HEK293T (cell line): ENCODE results near the gene NRAS.

Source experiments
- CTCF ChIA-PET: fragments of 350-600 bp; formaldehyde crosslinking; extraction: SDS; loops from one replicate; lab custom pipeline; 2021; ENCODE audit warnings: antibody characterized with exemption, inconsistent platforms; lab: Yijun Ruan, JAX
- POLR2A ChIA-PET: fragments of 350-600 bp; formaldehyde crosslinking; extraction: SDS; loops from one replicate; lab custom pipeline; 2020; ENCODE audit warnings: antibody characterized with exemption, inconsistent platforms; lab: Yijun Ruan, JAX
- DNase-seq: peaks from one replicate; pipeline ENCODE4 v3.0.0; 2012; ENCODE audit warnings: mixed read lengths; ENCODE audit errors: extremely low spot score
- ARNT ChIP-seq: fragments of 450-650 bp; IDR thresholded peaks from 2 replicates; pipeline ENCODE4 v1.6.1; 2017; ENCODE audit warnings: mild to moderate bottlenecking
- BHLHE40 ChIP-seq: fragments of 450-650 bp; IDR thresholded peaks from 2 replicates; pipeline ENCODE4 v1.6.1; 2016; ENCODE audit warnings: mild to moderate bottlenecking, moderate library complexity, borderline replicate concordance
- CTBP1 ChIP-seq: fragments of 450-650 bp; IDR thresholded peaks from 2 replicates; pipeline ENCODE4 v1.6.1; 2016; ENCODE audit warnings: borderline replicate concordance
- ELF4 ChIP-seq: fragments of 450-650 bp; IDR thresholded peaks from 2 replicates; pipeline ENCODE4 v1.6.1; 2017; ENCODE audit warnings: antibody characterized with exemption
- FOXA1 ChIP-seq: fragments of 450-650 bp; IDR thresholded peaks from 2 replicates; pipeline ENCODE4 v1.6.1; 2016; ENCODE audit warnings: mild to moderate bottlenecking
- FOXK2 ChIP-seq: fragments of 450-650 bp; IDR thresholded peaks from 2 replicates; pipeline ENCODE4 v1.6.1; 2016; ENCODE audit warnings: mild to moderate bottlenecking
- FOXM1 ChIP-seq: fragments of 450-650 bp; IDR thresholded peaks from 2 replicates; pipeline ENCODE4 v1.6.1; 2017; ENCODE audit warnings: mild to moderate bottlenecking, borderline replicate concordance
- HDGF ChIP-seq: fragments of 450-650 bp; IDR thresholded peaks from 2 replicates; pipeline ENCODE4 v1.6.1; 2017; ENCODE audit warnings: antibody characterized with exemption, borderline replicate concordance
- L3MBTL2 ChIP-seq: fragments of 450-650 bp; conservative IDR thresholded peaks from 2 replicates; pipeline ENCODE4 v1.6.1; 2016; ENCODE audit warnings: mild to moderate bottlenecking
- LEF1 ChIP-seq: fragments of 450-650 bp; IDR thresholded peaks from 2 replicates; pipeline ENCODE4 v1.6.1; 2017; ENCODE audit warnings: mild to moderate bottlenecking, borderline replicate concordance
- NFRKB ChIP-seq: fragments of 450-650 bp; IDR thresholded peaks from 2 replicates; pipeline ENCODE4 v1.6.1; 2016; ENCODE audit warnings: mild to moderate bottlenecking, moderate library complexity
- SP1 ChIP-seq: fragments of 450-650 bp; IDR thresholded peaks from 2 replicates; pipeline ENCODE4 v1.6.1; 2017
- SUZ12 ChIP-seq: fragments of 450-650 bp; IDR thresholded peaks from 2 replicates; pipeline ENCODE4 v1.6.1; 2016; ENCODE audit warnings: mild to moderate bottlenecking
- TARDBP ChIP-seq: fragments of 450-650 bp; IDR thresholded peaks from 2 replicates; pipeline ENCODE4 v1.6.1; 2016
- ZNF384 ChIP-seq: fragments of 450-650 bp; IDR thresholded peaks from 2 replicates; pipeline ENCODE4 v1.6.1; 2016
- TF ChIP-seq, protein P1 (sequence below): fragments of 450-650 bp; IDR thresholded peaks from 2 replicates; pipeline ENCODE4 v1.6.1; 2016

Gene NRAS

DNA sequence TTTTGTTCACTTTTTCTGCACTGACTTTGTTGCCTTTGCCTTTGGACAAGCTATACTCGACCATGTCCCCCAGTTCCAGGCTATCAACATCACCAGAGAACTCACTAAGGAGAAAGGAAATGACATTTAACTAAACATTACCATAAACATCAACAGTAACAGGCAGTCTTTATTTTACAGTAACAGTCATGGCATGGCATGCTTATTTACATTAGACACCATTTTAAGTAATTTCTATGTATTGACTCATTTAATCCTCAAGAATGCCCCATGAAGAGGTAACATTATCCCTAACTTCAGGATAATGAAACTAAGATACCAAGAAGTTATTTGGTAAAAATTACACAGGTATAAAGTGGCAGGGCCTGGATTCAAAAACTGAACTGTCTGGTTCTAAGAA lies 8.7 kb upstream of the NRAS start:
- ChIA-PET POLR2A (no interaction called here), CTCF (interaction anchor here (0.6 kb wide), 1 partner anchor 773 kb away, joined by 3 read pairs; no protein-coding TSS in a partner anchor)
- TF ChIP-seq FOXA1: no peak
- TF ChIP-seq TARDBP: no peak
- no peak for DNase-seq

DNA sequence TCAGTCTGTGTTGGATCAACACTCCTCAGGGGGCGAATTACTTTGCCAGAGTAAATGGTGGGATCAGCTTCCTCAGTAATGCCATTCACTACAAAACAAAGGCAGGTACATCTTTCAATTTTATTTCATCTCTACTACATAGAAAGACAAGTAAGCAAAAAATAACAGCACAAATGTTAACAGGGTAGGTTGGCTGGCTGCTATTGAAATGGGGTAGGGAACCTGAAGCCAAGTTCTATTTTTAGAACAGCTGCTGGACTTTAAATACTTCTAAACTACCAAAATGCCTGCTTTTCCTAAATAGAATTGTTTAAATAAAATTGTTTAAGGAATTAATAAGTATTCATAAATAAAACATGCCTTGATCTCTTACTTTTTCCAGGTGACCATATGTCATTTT lies 7.3 kb upstream of the NRAS start:
- DNase-seq: no peak
- ChIA-PET CTCF (no interaction called here), POLR2A (no interaction called here)
- TF ChIP-seq CTBP1 (no peak), ZNF384 (no peak), TARDBP (no peak), NFRKB (no peak), FOXK2 (no peak), HDGF (no peak), SP1 (no peak), BHLHE40 (no peak), FOXM1 (no peak), ELF4 (no peak), LEF1 (no peak)
- TF ChIP-seq, protein P1, sequence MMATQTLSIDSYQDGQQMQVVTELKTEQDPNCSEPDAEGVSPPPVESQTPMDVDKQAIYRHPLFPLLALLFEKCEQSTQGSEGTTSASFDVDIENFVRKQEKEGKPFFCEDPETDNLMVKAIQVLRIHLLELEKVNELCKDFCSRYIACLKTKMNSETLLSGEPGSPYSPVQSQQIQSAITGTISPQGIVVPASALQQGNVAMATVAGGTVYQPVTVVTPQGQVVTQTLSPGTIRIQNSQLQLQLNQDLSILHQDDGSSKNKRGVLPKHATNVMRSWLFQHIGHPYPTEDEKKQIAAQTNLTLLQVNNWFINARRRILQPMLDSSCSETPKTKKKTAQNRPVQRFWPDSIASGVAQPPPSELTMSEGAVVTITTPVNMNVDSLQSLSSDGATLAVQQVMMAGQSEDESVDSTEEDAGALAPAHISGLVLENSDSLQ: no peak

DNA sequence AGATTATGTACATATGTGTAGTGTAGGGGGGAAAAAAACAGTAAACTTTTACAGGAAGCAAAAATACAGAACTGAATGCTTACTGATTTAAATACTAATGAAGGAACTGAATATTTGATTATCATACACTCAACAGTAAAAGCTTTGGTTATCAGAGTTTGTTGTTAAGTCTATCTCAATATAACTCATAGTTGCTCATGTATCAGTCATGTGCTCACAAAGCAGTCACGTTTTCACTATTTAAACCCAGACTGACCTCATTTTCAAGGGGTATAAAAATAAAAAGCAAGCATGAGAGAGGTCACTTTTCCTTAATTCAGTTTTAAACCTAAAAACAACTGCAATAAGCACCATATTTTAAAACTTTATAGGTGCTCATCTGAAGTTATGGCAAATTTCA lies 6.9 kb upstream of the NRAS start:
- ChIA-PET POLR2A (no interaction called here), CTCF (no interaction called here)
- TF ChIP-seq ARNT: no peak
- TF ChIP-seq, protein P1: no peak
- no peak for TF ChIP-seq L3MBTL2
- TF ChIP-seq CTBP1: no peak
- no peak for TF ChIP-seq FOXM1
- TF ChIP-seq HDGF: no peak
- TF ChIP-seq SUZ12: no peak
- TF ChIP-seq TARDBP: no peak
- no peak for TF ChIP-seq FOXA1
- no peak for TF ChIP-seq NFRKB
- TF ChIP-seq ZNF384: no peak
- no peak for TF ChIP-seq FOXK2
- TF ChIP-seq ELF4: no peak
- no peak for TF ChIP-seq BHLHE40
- TF ChIP-seq LEF1: no peak
- no peak for TF ChIP-seq SP1
- DNase-seq: no peak

DNA sequence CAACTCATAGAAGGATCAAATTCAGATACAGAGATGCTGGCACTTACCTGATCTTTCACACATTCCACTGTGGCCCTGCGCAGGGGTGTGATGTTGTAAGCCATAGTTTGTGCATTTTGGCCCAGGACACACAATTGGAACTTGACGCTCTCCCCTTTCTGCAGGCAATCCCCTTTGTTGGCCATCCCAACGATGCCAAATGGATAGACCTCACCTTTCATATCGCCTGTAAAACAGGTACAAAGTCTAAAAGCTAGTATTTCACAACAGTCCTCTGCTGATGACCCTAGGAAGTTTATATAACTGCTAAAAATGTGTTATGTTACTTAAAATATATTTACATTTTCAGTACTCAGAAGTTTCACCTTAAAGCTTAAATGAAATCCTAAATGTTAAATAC lies 3.9 kb upstream of the NRAS start:
- DNase-seq: no peak
- ChIA-PET CTCF (interaction anchor here (0.5 kb wide), 1 partner anchor 48 kb away, joined by 4 read pairs; no protein-coding TSS in a partner anchor), POLR2A (no interaction called here)
- TF ChIP-seq SP1: no peak
- TF ChIP-seq LEF1: no peak
- no peak for TF ChIP-seq ELF4
- TF ChIP-seq SUZ12: no peak
- no peak for TF ChIP-seq TARDBP
- no peak for TF ChIP-seq BHLHE40

DNA sequence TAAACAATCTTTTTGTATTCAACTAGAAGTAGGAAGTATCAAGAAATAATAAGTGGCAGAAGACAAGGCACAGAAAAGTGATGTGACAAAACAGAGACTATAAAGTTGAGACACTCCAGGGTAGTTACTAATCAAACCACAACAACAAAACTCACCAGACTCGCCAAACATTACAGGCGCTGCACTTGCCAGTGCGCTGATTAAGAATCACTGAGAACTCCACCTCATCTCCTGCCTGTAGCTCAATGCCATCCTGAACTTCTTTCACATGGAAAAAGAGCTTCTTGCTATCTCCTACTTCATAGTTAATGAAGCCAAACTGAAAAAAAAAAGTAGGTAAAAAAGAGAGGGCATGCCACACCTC lies 2.8 kb upstream of the NRAS start:
- CTCF ChIA-PET: no interaction called here
- no peak for DNase-seq
- POLR2A ChIA-PET: no interaction called here
- TF ChIP-seq FOXA1 (no peak), NFRKB (no peak), LEF1 (no peak), ARNT (no peak), CTBP1 (no peak), L3MBTL2 (no peak), SUZ12 (no peak), SP1 (no peak), HDGF (no peak)
- TF ChIP-seq, protein P1: no peak

DNA sequence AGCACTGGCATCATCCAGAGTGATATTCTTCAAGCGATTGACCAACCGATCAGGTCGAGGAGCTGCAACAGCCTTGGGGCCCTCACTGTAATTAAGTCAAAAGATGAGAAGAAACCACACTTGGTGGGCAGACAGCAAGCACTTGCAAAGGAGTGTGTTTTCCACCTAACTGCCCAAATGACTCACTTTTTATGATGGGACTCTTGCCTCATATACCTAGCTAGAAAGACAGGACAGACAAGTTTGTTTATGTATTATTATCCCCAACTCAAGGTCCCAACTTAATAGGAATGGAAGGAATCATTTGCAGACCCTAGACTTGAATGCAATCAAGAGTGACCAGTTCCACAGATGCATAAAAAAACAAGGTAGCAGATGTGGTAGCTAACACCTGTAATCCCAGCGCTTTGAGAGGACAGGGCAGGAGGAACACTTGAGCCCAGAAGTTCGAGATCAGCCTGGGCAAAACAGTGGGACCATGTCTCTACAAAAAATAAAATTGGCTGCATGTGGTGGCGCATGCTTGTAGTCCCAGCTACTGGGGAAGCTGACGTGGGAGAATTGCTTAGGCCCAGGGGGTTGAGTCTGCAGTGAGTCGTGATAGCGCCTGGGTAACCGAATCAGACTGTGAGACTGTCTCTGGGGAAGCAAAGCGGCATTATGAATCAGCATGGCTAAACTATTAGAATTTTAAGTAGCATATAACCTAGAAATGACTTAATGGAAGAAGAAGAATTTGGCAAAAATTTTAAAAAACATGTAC lies 2.3 kb upstream of the NRAS start:
- ChIA-PET POLR2A (no interaction called here), CTCF (no interaction called here)
- TF ChIP-seq LEF1 (no peak), ELF4 (no peak), CTBP1 (no peak), BHLHE40 (no peak), HDGF (no peak), FOXA1 (no peak), SP1 (no peak), ARNT (no peak), FOXM1 (no peak), SUZ12 (no peak), TARDBP (no peak), NFRKB (no peak), ZNF384 (no peak)
- TF ChIP-seq, protein P1: no peak
- no peak for DNase-seq
